Measurements from ENCODE around the gene HRAS.

Gene HRAS

DNA sequence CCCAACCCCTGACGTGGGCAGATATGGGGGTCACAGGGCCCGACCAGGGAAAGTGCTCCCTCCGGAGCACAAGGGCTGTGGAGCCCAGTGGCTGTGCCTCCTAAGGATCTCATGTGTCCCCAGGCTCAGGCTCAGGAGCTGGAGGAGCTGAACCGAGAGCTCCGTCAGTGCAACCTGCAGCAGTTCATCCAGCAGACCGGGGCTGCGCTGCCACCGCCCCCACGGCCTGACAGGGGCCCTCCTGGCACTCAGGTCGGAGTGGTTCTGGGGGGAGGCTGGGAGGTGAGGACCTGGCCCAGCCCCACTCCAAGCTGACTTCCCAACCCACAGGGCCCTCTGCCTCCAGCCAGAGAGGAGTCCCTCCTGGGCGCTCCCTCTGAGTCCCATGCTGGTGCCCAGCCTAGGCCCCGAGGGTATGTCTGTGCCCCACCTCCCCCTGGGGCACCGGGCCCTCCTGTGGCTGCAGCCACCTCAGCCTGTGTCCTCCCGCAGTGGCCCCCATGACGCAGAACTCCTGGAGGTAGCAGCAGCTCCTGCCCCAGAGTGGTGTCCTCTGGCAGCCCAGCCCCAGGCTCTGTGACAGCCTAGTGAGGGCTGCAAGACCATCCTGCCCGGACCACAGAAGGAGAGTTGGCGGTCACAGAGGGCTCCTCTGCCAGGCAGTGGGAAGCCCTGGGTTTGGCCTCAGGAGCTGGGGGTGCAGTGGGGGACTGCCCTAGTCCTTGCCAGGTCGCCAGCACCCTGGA is 27.9 kb upstream of the HRAS start:
- H3K4me3 ChIP-seq (ENCODE audit: low read depth, low read length), result no peak overlapping the region
- no peak overlapping the region for H3K27ac ChIP-seq
- no peaks in the 10 kb centered on the region for H3K9me3 ChIP-seq (ENCODE audit: severe bottlenecking)
- no peaks in the 10 kb centered on the region for H3K27me3 ChIP-seq (ENCODE audit: insufficient read depth, low read depth, severe bottlenecking)
- TF ChIP-seq, protein P1, sequence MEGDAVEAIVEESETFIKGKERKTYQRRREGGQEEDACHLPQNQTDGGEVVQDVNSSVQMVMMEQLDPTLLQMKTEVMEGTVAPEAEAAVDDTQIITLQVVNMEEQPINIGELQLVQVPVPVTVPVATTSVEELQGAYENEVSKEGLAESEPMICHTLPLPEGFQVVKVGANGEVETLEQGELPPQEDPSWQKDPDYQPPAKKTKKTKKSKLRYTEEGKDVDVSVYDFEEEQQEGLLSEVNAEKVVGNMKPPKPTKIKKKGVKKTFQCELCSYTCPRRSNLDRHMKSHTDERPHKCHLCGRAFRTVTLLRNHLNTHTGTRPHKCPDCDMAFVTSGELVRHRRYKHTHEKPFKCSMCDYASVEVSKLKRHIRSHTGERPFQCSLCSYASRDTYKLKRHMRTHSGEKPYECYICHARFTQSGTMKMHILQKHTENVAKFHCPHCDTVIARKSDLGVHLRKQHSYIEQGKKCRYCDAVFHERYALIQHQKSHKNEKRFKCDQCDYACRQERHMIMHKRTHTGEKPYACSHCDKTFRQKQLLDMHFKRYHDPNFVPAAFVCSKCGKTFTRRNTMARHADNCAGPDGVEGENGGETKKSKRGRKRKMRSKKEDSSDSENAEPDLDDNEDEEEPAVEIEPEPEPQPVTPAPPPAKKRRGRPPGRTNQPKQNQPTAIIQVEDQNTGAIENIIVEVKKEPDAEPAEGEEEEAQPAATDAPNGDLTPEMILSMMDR (IDR thresholded peaks at IDR 0.05; ENCODE audit: low read depth, low read length), result no peak
- no peak for DNase-seq
- H3K36me3 ChIP-seq, result peaks cover 4% of the 10 kb centered on the region

GRCh38 chr11:562046-562645 is 26.8 kb upstream of the HRAS start:
- Histone ChIP-seq H3K4me3 (ENCODE audit: low read depth, low read length) (no peak overlapping the region), H3K9me3 (ENCODE audit: severe bottlenecking) (no peaks in the 10 kb centered on the region), H3K27me3 (ENCODE audit: insufficient read depth, low read depth, severe bottlenecking) (peaks cover 1% of the 10 kb centered on the region), H3K27ac (no peak overlapping the region), H3K36me3 (peaks cover 4% of the 10 kb centered on the region)
- no peak for DNase-seq
- TF ChIP-seq, protein P1 (IDR thresholded peaks at IDR 0.05; ENCODE audit: low read depth, low read length), result no peak

DNA sequence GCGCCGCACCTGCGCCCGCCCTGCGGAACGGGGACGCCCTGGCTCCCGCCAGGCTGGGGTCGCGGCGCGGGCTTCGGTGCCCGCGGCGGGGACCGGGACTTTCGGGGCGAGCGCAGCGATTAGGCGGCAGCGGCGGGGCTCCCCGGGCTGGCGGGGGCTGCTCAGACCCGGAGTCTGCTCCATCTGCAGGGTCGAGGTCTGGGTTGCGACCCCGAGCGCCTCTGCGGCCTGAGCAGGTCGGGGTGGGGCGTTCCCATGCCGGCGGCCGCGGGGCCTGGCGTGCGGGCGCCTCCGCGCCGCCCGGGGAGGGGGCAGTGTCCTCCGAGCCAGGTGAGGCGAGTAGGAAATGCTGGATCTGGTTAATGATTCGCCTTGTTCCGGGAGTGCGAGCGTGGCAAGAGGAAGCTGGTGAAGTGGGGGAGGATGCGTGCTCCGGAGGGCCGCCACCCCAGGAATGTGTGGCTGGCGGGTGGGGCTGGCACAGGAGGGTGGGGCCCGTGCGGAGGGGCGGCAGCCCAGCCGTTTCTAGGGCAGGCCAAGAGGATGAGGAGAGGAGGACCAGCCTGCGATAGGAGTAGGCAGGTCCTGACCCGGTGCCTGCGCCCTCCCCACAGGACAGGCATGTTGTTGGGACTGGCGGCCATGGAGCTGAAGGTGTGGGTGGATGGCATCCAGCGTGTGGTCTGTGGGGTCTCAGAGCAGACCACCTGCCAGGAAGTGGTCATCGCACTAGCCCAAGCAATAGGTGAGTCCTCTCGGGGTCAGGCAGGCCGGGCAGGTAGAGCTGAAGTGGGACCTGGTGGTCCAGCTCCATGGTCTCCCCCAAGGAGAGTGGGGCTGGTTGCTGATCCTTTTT is 26.0 kb upstream of the HRAS start:
- TF ChIP-seq, protein P1 (IDR thresholded peaks at IDR 0.05; ENCODE audit: low read depth, low read length), result no peak
- peak overlapping the region; percentile 60 for H3K27ac ChIP-seq
- H3K9me3 ChIP-seq (ENCODE audit: severe bottlenecking), result no peaks in the 10 kb centered on the region
- peaks cover 4% of the 10 kb centered on the region for H3K36me3 ChIP-seq
- peak overlapping the region; percentile 53 for H3K4me3 ChIP-seq (ENCODE audit: low read depth, low read length)
- no peak for DNase-seq
- peaks cover 9% of the 10 kb centered on the region for H3K27me3 ChIP-seq (ENCODE audit: insufficient read depth, low read depth, severe bottlenecking)

DNA sequence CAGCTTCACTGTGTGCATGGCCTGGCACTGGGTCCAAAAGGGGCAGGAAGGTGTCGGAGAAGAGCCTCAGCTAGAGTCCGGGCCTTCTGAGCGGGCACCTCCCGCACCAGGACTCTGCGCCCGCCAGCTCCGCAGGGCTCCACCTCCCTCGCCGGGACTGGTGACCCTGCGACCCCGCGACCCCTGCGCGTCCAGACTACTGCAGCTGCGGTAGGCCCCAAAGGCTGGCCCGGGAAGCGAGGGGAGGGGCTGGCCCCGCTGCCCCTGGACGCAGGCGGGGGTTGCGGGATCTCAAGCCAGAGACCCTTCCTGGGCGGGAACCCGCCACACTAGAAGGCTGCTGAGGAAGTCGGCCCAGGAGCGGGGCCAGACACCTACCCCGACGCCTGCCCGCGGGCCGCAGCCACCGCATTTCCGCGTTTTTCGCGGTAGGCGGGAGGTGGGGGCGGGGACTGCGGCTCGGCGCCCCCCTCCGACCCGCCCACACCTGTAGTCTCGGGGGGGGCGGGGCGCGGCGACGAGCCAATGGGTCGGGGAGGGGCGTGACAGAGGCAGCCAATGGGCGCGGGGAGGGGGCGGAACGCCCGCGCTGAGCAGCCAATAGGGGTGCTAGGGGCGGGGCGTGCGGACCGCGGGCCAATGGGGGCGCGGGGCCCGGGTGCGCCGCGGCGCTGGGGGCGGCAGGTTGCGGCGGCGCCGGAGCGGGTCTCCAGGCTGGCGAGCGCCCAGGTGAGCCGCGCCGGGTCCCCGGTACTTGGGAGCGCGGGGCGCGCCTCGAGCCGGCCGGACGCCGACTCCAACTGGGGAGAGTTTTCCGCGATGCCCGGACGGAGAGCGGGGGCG is 25.1 kb upstream of the HRAS start, which contains the start of the genes LMNTD2 and RASSF7:
Gene LMNTD2 (minus strand): TSS at position 434 of the 843 bp plus-strand sequence. CDS start 22 bp downstream, at position 412.
Gene RASSF7 (plus strand): TSS at position 666 of the 843 bp plus-strand sequence. CDS start 799 bp downstream, outside the sequence.
- Histone ChIP-seq H3K27ac (peak within 1 kb of the TSS; percentile 83), H3K36me3 (peaks cover 4% of the 10 kb centered on the region), H3K27me3 (ENCODE audit: insufficient read depth, low read depth, severe bottlenecking) (peaks cover 15% of the 10 kb centered on the region), H3K9me3 (ENCODE audit: severe bottlenecking) (no peaks in the 10 kb centered on the region), H3K4me3 (ENCODE audit: low read depth, low read length) (peak within 1 kb of the TSS; percentile 53)
- peak; percentile 95 for DNase-seq
- TF ChIP-seq, protein P1 (IDR thresholded peaks at IDR 0.05; ENCODE audit: low read depth, low read length), result no peak

DNA sequence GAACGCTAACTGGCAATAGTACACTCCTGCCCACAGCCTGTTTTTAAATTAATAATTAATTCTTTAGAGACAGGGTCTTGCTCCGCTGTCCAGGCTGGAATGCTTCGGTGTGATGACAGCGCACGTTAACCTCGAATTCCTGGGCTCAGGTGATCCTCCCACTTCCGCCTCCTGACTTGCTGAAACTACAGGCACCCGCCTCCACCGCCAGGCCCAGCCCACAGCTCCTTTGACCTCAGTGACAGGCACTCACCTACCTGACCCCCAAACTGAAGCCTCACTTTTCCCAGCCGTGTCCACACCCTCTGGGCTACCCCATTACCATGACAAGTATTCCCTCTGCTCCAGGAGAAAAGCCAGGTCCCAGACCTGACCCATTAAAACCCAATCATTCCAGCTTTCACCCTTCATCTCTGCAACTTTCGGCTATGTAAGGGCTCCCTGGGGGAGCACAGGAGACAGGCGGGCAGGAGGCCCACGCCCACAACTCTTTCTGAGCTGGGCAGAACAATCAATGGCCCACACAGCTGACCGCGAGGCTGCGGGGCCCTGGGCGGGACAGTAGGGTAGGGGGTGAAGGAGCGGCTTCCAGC is 24.4 kb upstream of the HRAS start:
- H3K4me3 ChIP-seq (ENCODE audit: low read depth, low read length), result peak overlapping the region; percentile 48
- DNase-seq, result no peak
- no peak overlapping the region for H3K27ac ChIP-seq
- H3K36me3 ChIP-seq, result peaks cover 4% of the 10 kb centered on the region
- H3K27me3 ChIP-seq (ENCODE audit: insufficient read depth, low read depth, severe bottlenecking), result peaks cover 19% of the 10 kb centered on the region
- TF ChIP-seq, protein P1 (IDR thresholded peaks at IDR 0.05; ENCODE audit: low read depth, low read length), result no peak
- no peaks in the 10 kb centered on the region for H3K9me3 ChIP-seq (ENCODE audit: severe bottlenecking)

Measured in WERI-Rb-1 (cell line).